ENCODE data around the gene ABHD12B.

The ABHD12B gene, protein sequence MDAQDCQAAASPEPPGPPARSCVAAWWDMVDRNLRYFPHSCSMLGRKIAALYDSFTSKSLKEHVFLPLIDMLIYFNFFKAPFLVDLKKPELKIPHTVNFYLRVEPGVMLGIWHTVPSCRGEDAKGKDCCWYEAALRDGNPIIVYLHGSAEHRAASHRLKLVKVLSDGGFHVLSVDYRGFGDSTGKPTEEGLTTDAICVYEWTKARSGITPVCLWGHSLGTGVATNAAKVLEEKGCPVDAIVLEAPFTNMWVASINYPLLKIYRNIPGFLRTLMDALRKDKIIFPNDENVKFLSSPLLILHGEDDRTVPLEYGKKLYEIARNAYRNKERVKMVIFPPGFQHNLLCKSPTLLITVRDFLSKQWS

DNA sequence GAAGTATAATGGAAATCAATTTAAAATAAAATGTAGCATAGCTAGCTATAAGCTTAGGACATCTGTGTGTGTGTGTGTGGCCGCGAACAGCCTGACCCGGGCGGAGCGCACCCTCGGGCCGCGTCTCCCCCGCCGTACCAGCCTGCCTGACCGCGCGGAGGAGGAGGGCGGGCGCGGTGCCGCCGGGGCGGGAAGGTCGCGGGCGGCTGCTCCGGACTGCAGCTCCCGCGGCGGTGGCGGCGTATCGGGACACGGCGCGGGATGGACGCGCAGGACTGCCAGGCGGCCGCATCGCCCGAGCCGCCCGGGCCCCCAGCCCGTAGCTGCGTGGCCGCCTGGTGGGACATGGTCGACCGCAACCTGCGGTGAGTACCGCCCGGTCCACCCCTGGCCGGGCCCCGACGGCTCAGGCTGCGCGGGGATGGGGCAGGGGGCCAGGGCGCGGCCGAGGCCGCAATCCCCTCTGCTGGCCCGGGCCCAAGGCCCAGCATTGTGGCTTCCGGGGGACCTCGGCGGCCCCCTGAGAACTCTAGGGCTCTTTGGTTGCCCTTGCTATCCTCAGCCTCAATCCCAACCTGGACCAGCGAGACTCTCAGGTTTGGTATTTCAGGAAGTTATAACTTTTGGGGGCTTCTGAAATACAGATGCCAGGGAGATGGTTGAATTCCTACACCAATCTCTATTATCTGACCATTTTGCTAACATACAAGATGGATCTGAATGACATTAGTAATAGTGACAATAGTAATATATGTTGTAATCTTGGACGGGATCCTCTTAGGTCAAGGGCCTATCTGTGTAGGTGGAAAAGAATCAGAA is at the start of gene ABHD12B:
TSS of gene ABHD12B (plus strand) at position 140 of the 819 bp plus-strand sequence. CDS start at position 262, 122 bp downstream.
- no peak for DNase-seq (ENCODE audit: low read depth in 2 of 2, low spot score in 1 of 2)

DNA sequence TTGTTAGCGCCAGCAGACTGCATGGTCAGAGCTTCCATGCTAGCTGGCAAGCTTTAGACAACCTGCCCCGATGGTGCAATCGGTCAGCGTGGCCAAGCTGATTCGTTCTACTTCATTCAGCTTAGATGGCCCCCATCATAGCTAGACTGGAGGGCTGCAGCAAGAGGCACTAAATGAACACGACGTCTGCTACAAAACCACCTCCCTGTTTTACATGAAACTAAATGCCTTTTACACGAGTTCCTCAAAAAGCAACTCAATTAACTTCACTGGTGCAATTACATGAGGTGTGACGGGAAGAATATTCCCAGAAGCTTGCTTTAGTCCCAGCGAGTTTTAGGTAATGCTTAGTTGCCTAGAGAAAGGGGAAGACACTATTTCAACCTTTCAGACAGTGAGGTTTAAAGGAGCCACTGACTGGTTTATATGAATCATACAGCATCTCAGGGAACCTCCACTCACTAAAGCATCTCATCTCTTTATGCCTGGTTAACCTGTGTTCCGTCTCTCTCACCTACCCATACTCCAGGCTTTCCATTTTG is 49.3 kb upstream of the ABHD12B start:
- DNase-seq (ENCODE audit: low read depth in 2 of 2, low spot score in 1 of 2) = no peak

DNA sequence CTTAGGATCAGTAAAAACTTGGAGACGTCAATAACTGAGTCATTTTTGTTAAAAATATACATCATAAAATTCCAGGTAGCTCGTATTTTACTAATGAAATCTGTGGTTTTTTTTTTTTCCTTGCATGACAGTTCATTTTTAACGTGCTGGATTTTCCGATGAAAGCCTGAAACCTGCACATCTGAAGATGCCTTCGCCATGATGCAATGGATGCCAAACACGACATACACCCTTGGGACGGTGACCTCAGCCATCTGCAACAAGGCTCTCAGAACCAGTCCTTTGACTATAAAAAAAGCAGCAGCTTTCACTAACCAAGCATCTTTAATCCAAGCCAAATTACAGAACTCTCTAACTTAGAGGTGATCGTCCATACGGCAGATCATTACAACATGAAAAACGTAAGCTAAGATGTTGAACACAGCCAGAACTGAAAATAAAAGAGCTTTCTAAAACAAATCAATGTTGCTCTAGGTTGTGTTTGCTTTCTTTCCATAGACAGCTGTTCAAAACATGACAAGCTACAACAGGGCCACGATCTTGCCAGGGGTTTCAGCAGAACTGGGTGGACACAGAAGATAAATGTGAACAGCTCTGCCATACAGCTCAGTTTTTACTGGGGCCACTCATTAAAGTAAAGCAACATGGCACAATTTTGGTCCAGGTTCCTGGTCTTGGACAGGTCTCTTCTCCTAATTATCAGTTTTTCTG is 48.6 kb upstream of the ABHD12B start:
- DNase-seq (ENCODE audit: low read depth in 2 of 2, low spot score in 1 of 2) = no peak

GRCh38 chr14:50823762-50824636 is 47.9 kb upstream of the ABHD12B start:
- DNase-seq (ENCODE audit: low read depth in 2 of 2, low spot score in 1 of 2) = no peak

DNA sequence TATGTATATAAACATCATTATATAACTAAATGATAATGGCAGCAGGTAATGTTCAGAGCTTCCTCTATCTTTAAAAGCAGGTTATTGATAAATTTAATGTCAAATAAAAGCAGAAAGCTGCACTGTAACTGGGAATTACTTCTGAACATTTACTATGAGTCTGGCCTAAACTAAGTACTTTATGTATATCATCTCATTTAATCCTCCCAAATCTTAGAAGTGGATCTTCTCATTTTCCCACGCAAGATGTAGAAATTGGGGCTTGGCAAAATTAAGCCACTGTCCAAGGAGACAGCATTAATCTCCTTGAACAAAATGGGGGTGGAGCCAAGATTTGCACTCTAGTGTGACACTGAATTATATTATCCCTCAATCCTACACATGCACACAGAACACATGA is 46.5 kb upstream of the ABHD12B start:
- DNase-seq (ENCODE audit: low read depth in 2 of 2, low spot score in 1 of 2) = no peak

- no peak for DNase-seq (ENCODE audit: low read depth in 2 of 2, low spot score in 1 of 2)
These were observed 45.2 kb upstream of the ABHD12B start for GRCh38 chr14:50826681-50827080.

- DNase-seq (ENCODE audit: low read depth in 2 of 2, low spot score in 1 of 2) = no peak
These were observed 42.9 kb upstream of the ABHD12B start for GRCh38 chr14:50828721-50829488.

DNA sequence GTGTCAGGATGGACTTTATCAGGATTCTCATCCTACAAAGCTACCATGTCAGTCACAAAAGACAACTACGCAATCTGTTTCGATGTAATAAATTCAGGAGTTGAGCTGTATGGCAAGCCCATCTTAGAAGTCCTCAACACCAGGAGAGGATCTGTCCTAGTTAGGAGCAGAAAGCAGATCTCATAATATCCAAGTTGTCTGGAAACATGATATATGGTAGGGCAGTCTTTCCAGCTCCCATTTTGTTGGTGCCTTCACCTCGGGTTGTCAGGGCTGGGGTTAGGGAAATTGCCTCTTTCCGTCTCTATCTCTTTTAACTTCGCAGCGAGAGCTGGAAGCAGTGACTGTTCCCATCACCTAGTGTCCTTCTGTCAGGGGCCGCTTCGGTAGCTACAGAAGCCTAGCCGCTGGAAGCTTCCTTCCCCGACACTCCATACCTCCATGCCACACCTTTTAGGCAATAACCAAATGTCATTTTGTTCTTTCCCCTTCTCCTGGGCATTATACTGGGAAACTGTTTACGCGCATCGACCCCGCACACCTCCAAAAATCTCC is 42.3 kb upstream of the ABHD12B start:
- no peak for DNase-seq (ENCODE audit: low read depth in 2 of 2, low spot score in 1 of 2)

GRCh38 chr14:50830044-50830931 is 41.6 kb upstream of the ABHD12B start:
- DNase-seq (ENCODE audit: low read depth in 2 of 2, low spot score in 1 of 2) = peak; percentile 32 to 37

DNA sequence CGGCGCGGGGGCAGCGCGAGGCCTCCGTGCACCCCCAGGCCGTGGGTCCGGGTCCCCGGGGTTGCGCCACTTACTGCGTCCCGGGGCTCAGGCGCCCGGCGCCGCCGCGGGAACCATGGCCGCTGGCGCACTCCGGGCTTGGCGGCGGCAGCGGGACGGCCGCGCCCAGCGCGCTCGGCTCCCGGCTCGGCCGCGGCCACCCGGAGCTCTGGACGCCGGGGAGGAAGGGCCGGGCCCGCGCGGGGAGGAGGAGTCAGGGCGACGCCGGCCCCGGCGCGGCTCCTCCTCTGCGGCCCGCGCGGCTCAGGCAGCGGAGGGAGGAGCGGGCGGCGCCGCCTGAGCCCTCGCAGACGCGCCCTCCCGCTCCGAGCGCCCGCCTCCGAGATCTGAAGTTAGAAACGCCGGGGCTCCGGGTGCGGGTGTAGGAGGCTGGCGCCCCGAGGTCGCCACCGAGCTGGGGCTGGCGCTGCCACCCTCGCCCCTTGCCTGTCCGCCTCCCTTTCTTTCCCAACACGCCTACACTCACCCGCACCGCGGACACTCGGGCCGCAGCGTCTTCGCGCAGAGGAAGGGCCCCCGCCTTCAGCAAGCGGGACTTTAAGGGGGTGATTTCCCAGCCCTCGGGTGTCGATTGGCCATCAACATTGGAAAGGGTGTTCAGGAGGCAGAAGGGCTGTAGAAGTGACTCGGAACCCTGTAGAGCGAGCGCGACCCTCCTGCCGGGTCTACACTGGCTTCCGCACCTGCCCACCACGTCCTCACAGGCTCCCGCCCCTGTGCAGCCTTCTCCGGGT is 40.7 kb upstream of the ABHD12B start, which contains the start of gene NIN:
TSS of gene NIN (minus strand) at position 231 of the 794 bp plus-strand sequence. CDS start 9,106 bp downstream, outside the sequence.
- DNase-seq (ENCODE audit: low read depth in 2 of 2, low spot score in 1 of 2) = peak; percentile 41 to 47

DNA sequence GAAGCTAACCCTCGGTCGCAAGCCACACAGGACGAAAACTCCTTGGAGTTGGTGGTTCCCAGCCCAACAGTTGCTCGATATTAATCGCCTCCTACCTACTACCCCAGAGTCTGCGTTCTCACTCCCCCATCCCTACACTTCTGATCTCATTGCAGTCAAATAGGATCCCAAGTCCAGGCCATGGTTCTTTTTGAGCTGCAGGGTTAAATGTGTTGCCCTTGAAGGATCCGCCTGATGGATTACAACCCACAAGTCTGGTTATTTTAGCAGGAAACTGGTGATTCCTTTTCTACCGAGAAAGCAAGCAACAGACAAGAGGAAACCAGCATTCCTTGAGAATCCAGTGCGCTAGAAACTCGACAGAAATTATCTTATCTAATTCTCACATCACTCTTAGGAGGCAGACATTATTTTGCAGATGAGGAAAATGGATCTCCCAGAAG is 40.1 kb upstream of the ABHD12B start:
- no peak for DNase-seq (ENCODE audit: low read depth in 2 of 2, low spot score in 1 of 2)

- no peak for DNase-seq (ENCODE audit: low read depth in 2 of 2, low spot score in 1 of 2)
These were observed 38.8 kb upstream of the ABHD12B start for GRCh38 chr14:50832935-50833630.

GRCh38 chr14:50834802-50835276 is 37.0 kb upstream of the ABHD12B start:
- DNase-seq (ENCODE audit: low read depth in 2 of 2, low spot score in 1 of 2) = no peak

GRCh38 chr14:50835280-50835679 is 36.6 kb upstream of the ABHD12B start:
- DNase-seq (ENCODE audit: low read depth in 2 of 2, low spot score in 1 of 2) = no peak

- DNase-seq (ENCODE audit: low read depth in 2 of 2, low spot score in 1 of 2) = no peak
These were observed 35.3 kb upstream of the ABHD12B start for GRCh38 chr14:50836515-50836914.

- DNase-seq (ENCODE audit: low read depth in 2 of 2, low spot score in 1 of 2) = no peak
These were observed 34.6 kb upstream of the ABHD12B start for GRCh38 chr14:50837271-50837670.
